Naive thymus-derived CD4-positive, alpha-beta T cell (primary cell): ENCODE results near the gene ORMDL3. TPM values are rescaled to one million over a fixed set of nuclear protein-coding genes. Genes with fewer than 3 reads are reported as not detected.

Experiments used
- ATAC-seq: fragments of 150-1000 bp; cut with Tn5 transposase; 2 replicates; pipeline ENCODE4 v1.10.0; 2021; ENCODE audit warnings: mild to moderate bottlenecking, moderate library complexity
- CTCF ChIA-PET: fragments of 350-600 bp; sonication (Branson Sonifier 250); formaldehyde crosslinking; loops from one replicate; lab custom pipeline; 2021; ENCODE audit warnings: antibody characterized with exemption; lab: Charles Lee
- POLR2A ChIA-PET: fragments of 350-600 bp; sonication (Branson Sonifier 250); formaldehyde crosslinking; loops from one replicate; lab custom pipeline; 2021; ENCODE audit warnings: antibody characterized with exemption, inconsistent platforms; lab: Charles Lee
- DNase-seq, 9 donors: peaks; one replicate each; pipeline versions ENCODE4 v3.0.0 to v3.0.0-alpha.2; 2020 to 2022; ENCODE audit warnings: mixed read lengths in 1 of 9
- H3K27ac ChIP-seq: one replicate; pipeline ENCODE4 v1.7.0; 2013; ENCODE audit warnings: mild to moderate bottlenecking, low read depth, low read length, moderate library complexity
- H3K27me3 ChIP-seq, 2 donors: one replicate each; pipeline ENCODE4 v1.7.0; 2013; ENCODE audit warnings: low read length in 2 of 2, mild to moderate bottlenecking in 2 of 2, moderate library complexity in 2 of 2; ENCODE audit not compliant: control insufficient read depth in 2 of 2, insufficient read depth in 2 of 2
- H3K36me3 ChIP-seq, 3 experiments: 1 replicate in 2 of 3; 2 replicates in 1 of 3; pipeline ENCODE4 v1.7.0; 2013; ENCODE audit warnings: low read length in 3 of 3, mild to moderate bottlenecking in 3 of 3, moderate library complexity in 1 of 3; ENCODE audit not compliant: insufficient read depth in 3 of 3, control insufficient read depth in 2 of 3
- H3K4me1 ChIP-seq, 2 donors: one replicate each; pipeline ENCODE4 v1.7.0; 2013; ENCODE audit warnings: low read length in 2 of 2, mild to moderate bottlenecking in 2 of 2, moderate library complexity in 1 of 2; ENCODE audit not compliant: control insufficient read depth in 2 of 2, insufficient read depth in 2 of 2
- H3K4me3 ChIP-seq: 2 replicates; pipeline ENCODE4 v1.7.0; 2013; ENCODE audit warnings: mild to moderate bottlenecking, low read length
- H3K9me3 ChIP-seq, 3 experiments: 1 replicate in 2 of 3; 2 replicates in 1 of 3; pipeline ENCODE4 v1.7.0; 2013; ENCODE audit warnings: low read length in 3 of 3; ENCODE audit not compliant: control insufficient read depth in 2 of 3
- H3K27ac Mint-ChIP-seq, 9 donors: one replicate each; pipeline ENCODE4 v1.8.0; 2020 to 2022; ENCODE audit warnings: mixed read lengths in 9 of 9, mild to moderate bottlenecking in 8 of 9, moderate library complexity in 5 of 9, inconsistent platforms in 2 of 9
- H3K27me3 Mint-ChIP-seq, 5 donors: one replicate each; pipeline ENCODE4 v1.8.0; 2021 to 2022; ENCODE audit warnings: mixed read lengths in 5 of 5, mild to moderate bottlenecking in 1 of 5
- H3K36me3 Mint-ChIP-seq, 5 donors: one replicate each; pipeline ENCODE4 v1.8.0; 2020 to 2022; ENCODE audit warnings: mixed read lengths in 5 of 5, mild to moderate bottlenecking in 3 of 5, inconsistent platforms in 1 of 5
- H3K4me1 Mint-ChIP-seq, 7 donors: one replicate each; pipeline ENCODE4 v1.8.0; 2020 to 2022; ENCODE audit warnings: mixed read lengths in 7 of 7, mild to moderate bottlenecking in 3 of 7, inconsistent platforms in 1 of 7
- H3K4me3 Mint-ChIP-seq, 10 donors: one replicate each; pipeline ENCODE4 v1.8.0; 2020 to 2022; ENCODE audit warnings: mild to moderate bottlenecking in 10 of 10, mixed read lengths in 10 of 10, moderate library complexity in 6 of 10, inconsistent platforms in 2 of 10
- H3K9me3 Mint-ChIP-seq, 11 donors: one replicate each; pipeline ENCODE4 v1.8.0; 2020 to 2022; ENCODE audit warnings: mixed read lengths in 11 of 11, mild to moderate bottlenecking in 4 of 11, inconsistent platforms in 1 of 11, moderate library complexity in 1 of 11
- intact Hi-C, 2 donors: fragments of 100-400 bp; cut with micrococcal nuclease; formaldehyde crosslinking; loops; one replicate each; pipeline ENCODE4 v1.15.1; 2023
- polyA plus RNA-seq, 2 donors: library from polyadenylated mRNA; unstranded; fragments of 300-500 nt; fragmentation: Illumina TruSeq; gene quantifications; one replicate each; pipeline ENCODE4 v1.2.3, GENCODE V29; 2021
- total RNA-seq, 6 experiments: library from RNA in 5 of 6; stranded (reverse) in 5 of 6; gene quantifications; 1 replicate in 5 of 6; 2 replicates in 1 of 6; pipeline ENCODE4 v1.2.3 and lab custom pipeline; 2021 to 2026

Gene ORMDL3
- total and polyA plus RNA-seq, 7 experiments from 2014 or later, result 77.6 to 205 (median 113) TPM

DNA sequence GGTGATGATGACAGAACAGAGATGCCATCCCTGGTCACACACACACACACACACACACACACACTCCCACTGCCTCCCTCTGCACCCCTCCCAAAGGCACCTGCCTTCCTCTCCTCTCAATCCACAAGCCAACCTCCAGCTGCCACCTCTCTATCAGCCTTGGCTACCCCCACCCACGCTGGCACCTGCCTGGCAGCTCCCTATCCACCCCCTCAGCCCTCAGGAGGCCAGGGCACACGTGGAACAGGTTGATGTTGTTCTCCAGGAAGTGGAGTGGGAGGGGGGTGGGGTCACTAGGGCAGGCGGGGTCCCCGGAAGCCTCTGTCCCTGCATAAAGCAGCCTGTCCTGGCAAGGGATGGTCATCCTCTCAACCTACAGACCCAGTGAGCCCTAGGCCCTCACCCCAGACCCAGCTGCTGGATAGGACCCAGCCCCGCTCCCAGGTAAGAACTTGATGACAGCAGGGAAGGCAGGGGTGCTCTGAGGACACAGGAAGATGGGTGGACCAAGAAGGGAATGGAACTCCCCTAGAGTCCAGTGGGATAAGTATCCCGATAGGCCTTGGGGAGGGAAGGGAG is 35.3 kb upstream of the ORMDL3 start, which contains the start of gene GSDMA:
GSDMA (plus strand) TSS at position 363 of the 579 bp plus-strand sequence. CDS start 2,684 bp downstream, outside the sequence.
- peaks cover 0 to 5% (median 0%) of the 10 kb centered on the region in 5 donors for H3K36me3 Mint-ChIP-seq
- Histone ChIP-seq H3K27ac (no peak within 1 kb of the TSS), H3K36me3 (no peaks in the 10 kb centered on the region), H3K9me3 (no peaks in the 10 kb centered on the region), H3K4me1 (peaks cover 13 to 28% of the 10 kb centered on the region in 2 donors), H3K27me3 (no peaks in the 10 kb centered on the region), H3K4me3 (no peak within 1 kb of the TSS)
- H3K4me1 Mint-ChIP-seq, result peaks cover 19 to 52% (median 37%) of the 10 kb centered on the region in 7 donors
- ChIA-PET POLR2A (interaction anchor here (1.1 to 1.5 kb wide), 2 partner anchors 17 to 21 kb away, joined by 3 to 10 read pairs; partner anchors contain the start of gene PSMD3), CTCF (interaction anchor here (0.6 to 1.1 kb wide), 3 partner anchors 265 to 1077 kb away, joined by 3 to 4 read pairs (median 4); no protein-coding TSS in a partner anchor)
- DNase-seq, result no peak
- H3K27ac Mint-ChIP-seq, result peak within 1 kb of the TSS in 8 of 9 donors; percentile 40 to 96 (median 76)
- peak within 1 kb of the TSS in 9 of 10 donors; percentile 2 to 66 (median 48) for H3K4me3 Mint-ChIP-seq
- no peaks in the 10 kb centered on the region for H3K9me3 Mint-ChIP-seq
- peaks cover 0 to 16% (median 0%) of the 10 kb centered on the region in 5 donors for H3K27me3 Mint-ChIP-seq
- intact Hi-C loops, result loop anchor here in 1 of 2 donors (5.0 kb wide), 1 partner anchor 340 kb away; no protein-coding TSS in a partner anchor
- ATAC-seq, result no peak

DNA sequence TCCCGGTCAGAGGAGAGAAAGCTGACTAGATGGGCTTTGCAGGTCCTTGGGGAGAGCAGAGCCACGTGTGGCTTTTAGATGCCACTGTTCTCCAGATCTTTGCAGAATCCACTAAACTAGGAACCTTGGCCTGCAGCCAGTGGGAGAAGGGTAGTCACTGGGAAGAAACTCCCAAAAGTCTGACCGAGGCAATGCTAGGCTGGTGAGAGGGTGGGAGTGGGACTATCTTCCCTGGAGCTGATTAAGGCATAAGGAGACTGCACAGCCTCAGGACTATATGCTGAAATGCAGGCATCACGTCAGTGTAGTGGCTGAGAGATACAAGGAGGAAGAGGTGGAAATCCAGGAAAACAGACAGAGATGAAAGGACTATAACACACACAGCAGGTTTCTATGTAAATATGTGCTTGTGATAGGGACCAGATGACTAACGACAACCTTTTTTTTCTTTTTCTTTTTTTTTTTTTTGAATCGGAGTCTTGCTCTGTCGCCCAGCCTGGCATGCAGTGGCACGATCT is 33.2 kb upstream of the ORMDL3 start:
- ATAC-seq (no peak), DNase-seq (no peak)
- POLR2A ChIA-PET, result no interaction called here
- Histone ChIP-seq H3K4me3 (no peak overlapping the region), H3K4me1 (peaks cover 13 to 28% of the 10 kb centered on the region in 2 donors), H3K9me3 (no peaks in the 10 kb centered on the region), H3K27ac (no peak overlapping the region), H3K27me3 (no peaks in the 10 kb centered on the region), H3K36me3 (no peaks in the 10 kb centered on the region)
- Mint-ChIP-seq H3K27ac (peak overlapping the region in 2 of 9 donors; percentile 29 to 76), H3K36me3 (no peaks in the 10 kb centered on the region), H3K4me1 (peaks cover 15 to 45% (median 33%) of the 10 kb centered on the region in 7 donors), H3K4me3 (peak overlapping the region in 1 of 10 donors; percentile 24), H3K27me3 (peaks cover 0 to 14% (median 0%) of the 10 kb centered on the region in 5 donors), H3K9me3 (no peaks in the 10 kb centered on the region)
- intact Hi-C loops, result loop anchor here in 1 of 2 donors (5.0 kb wide), 1 partner anchor 338 kb away; no protein-coding TSS in a partner anchor
- CTCF ChIA-PET, result interaction anchor here (0.7 to 1.3 kb wide), 2 partner anchors 13 to 20 kb away, joined by 3 to 6 read pairs; partner anchors contain the start of gene PSMD3

DNA sequence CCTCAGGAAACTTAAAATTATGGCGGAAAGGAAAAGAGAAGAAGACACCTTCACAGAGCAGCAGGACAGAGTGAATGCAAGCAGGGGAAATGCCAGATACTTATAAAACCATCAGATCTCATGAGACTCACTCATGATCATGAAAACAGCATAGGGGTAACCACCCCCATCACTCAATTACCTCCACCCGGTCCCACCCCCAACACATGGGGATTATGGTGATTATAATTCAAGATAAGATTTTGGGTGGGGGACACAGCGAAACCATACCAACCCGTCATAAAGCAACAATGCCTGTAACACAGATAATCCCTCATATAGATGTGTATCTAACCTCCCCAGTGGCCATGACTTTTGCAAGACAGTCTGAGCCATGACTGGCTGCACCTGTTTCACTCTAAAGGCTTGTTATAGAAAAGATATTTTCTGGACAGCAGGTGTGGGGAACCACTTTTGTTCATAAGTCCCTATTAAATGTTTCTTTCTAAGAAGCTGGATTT is 28.4 kb upstream of the ORMDL3 start:
- no peaks in the 10 kb centered on the region for H3K9me3 Mint-ChIP-seq

DNA sequence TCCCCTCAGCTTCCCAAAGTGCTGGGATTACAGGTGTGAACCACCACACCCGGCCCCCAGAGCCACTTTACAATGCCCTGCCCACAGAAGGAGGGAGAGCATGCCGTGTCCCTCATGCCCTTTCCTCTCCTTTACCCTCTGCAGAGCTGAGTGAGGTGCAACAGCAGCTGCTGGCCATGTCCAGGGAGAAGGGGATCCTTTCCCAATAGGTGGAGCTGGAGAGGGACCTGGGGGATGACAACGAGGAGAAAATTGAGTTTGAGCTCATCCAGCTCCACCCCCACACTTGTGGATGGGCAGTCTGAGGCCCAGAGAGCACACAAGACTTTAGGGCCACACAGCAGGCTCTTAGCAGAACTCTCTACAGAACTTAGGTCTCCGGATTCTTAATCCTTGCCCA is 27.5 kb upstream of the ORMDL3 start:
- peak overlapping the region in 2 of 9 donors; percentile 55 to 56 for H3K27ac Mint-ChIP-seq
- peaks cover 7 to 38% (median 20%) of the 10 kb centered on the region in 7 donors for H3K4me1 Mint-ChIP-seq
- Histone ChIP-seq H3K36me3 (no peaks in the 10 kb centered on the region), H3K27me3 (no peaks in the 10 kb centered on the region), H3K27ac (no peak overlapping the region), H3K9me3 (no peaks in the 10 kb centered on the region), H3K4me3 (no peak overlapping the region), H3K4me1 (peaks cover 5 to 19% of the 10 kb centered on the region in 2 donors)
- ChIA-PET CTCF (interaction anchor here (0.6 to 5.3 kb wide), 4 partner anchors 10 to 321 kb away, joined by 3 to 41 read pairs (median 6); partner anchors contain the start of gene PSMD3), POLR2A (interaction anchor here (1.4 to 3.6 kb wide), 3 partner anchors 25 to 28 kb away, joined by 3 to 21 read pairs (median 13); partner anchors contain the start of genes LRRC3C, ORMDL3 and PSMD3)
- ATAC-seq (no peak), DNase-seq (no peak)
- no peaks in the 10 kb centered on the region for H3K36me3 Mint-ChIP-seq
- H3K9me3 Mint-ChIP-seq, result no peaks in the 10 kb centered on the region
- intact Hi-C loops, result no loop called here
- peaks cover 0 to 11% (median 0%) of the 10 kb centered on the region in 5 donors for H3K27me3 Mint-ChIP-seq
- H3K4me3 Mint-ChIP-seq, result peak overlapping the region in 3 of 10 donors; percentile 17 to 45 (median 42)

More for the DNA sequence above, 28.4 kb upstream of the ORMDL3 start:
- no peak for DNase-seq
- H3K36me3 Mint-ChIP-seq, result no peaks in the 10 kb centered on the region
- no peak overlapping the region for H3K4me3 ChIP-seq
- intact Hi-C loops, result no loop called here
- ChIA-PET POLR2A (interaction anchor here (3.6 kb wide), 1 partner anchor 24 kb away, joined by 21 read pairs; the partner anchor contains the start of gene PSMD3), CTCF (interaction anchor here (0.8 to 5.3 kb wide), 2 partner anchors 24 to 58 kb away, joined by 5 to 41 read pairs; partner anchors contain the start of gene PSMD3)
- H3K9me3 ChIP-seq, result no peaks in the 10 kb centered on the region
- H3K27ac ChIP-seq, result no peak overlapping the region
- H3K27me3 Mint-ChIP-seq, result peaks cover 0 to 9% (median 0%) of the 10 kb centered on the region in 5 donors
- peak overlapping the region in 1 of 9 donors; percentile 55 for H3K27ac Mint-ChIP-seq
- H3K4me1 ChIP-seq, result peaks cover 5 to 19% of the 10 kb centered on the region in 2 donors
- no peaks in the 10 kb centered on the region for H3K27me3 ChIP-seq
- H3K4me1 Mint-ChIP-seq, result peaks cover 7 to 33% (median 23%) of the 10 kb centered on the region in 7 donors
- peak overlapping the region in 1 of 10 donors; percentile 26 for H3K4me3 Mint-ChIP-seq
- no peaks in the 10 kb centered on the region for H3K36me3 ChIP-seq
- ATAC-seq, result no peak

DNA sequence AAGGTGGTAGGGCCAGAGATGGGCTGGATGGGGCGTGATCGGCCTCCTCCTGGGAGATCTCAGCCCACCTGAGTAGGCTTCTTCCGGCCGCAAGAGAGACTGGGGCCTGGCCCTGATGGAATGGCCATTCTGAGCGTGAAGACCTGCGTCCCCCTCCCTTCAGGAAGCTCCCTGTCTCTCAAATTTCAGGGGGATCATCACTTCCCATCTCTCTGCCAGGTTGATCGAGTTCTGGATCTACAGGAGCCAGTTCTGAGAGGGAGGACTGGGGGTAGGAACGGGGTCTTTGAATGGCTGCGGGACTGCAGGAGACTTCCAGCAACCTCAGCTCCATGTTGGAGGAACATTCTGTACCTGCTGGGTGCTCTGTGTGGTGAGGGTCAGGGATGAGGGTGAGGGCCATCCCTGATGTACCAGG is 26.1 kb upstream of the ORMDL3 start:
- no peaks in the 10 kb centered on the region for H3K27me3 ChIP-seq
- Mint-ChIP-seq H3K4me1 (peaks cover 0 to 40% (median 23%) of the 10 kb centered on the region in 7 donors), H3K4me3 (peak overlapping the region; percentile 68 to 93 (median 82)), H3K9me3 (no peaks in the 10 kb centered on the region), H3K36me3 (no peaks in the 10 kb centered on the region), H3K27me3 (peaks cover 0 to 11% (median 0%) of the 10 kb centered on the region in 5 donors), H3K27ac (peak overlapping the region; percentile 28 to 87 (median 72))
- ATAC-seq (no peak), DNase-seq (no peak)
- no peaks in the 10 kb centered on the region for H3K9me3 ChIP-seq
- peak overlapping the region; percentile 74 for H3K27ac ChIP-seq
- peaks cover 5 to 18% of the 10 kb centered on the region in 2 donors for H3K4me1 ChIP-seq
- intact Hi-C loops, result loop anchor here (1.0 to 2.0 kb wide), 7 partner anchors 27 to 331 kb away; partner anchors contain the start of genes PSMD3 (in 2 of the 2) and MIEN1 (in 1 of the 2)
- CTCF ChIA-PET, result interaction anchor here (1.0 kb wide), 1 partner anchor 26 kb away, joined by 3 read pairs; the partner anchor contains the start of genes LRRC3C and ORMDL3
- peak overlapping the region; percentile 71 for H3K4me3 ChIP-seq
- H3K36me3 ChIP-seq, result no peaks in the 10 kb centered on the region
- POLR2A ChIA-PET, result interaction anchor here (0.6 to 3.6 kb wide), 7 partner anchors 11 to 279 kb away, joined by 3 to 21 read pairs (median 3); partner anchors contain the start of genes LRRC3C, ORMDL3, PGAP3 and PSMD3
